ENCODE measurements around the gene IL20RB.

DNA sequence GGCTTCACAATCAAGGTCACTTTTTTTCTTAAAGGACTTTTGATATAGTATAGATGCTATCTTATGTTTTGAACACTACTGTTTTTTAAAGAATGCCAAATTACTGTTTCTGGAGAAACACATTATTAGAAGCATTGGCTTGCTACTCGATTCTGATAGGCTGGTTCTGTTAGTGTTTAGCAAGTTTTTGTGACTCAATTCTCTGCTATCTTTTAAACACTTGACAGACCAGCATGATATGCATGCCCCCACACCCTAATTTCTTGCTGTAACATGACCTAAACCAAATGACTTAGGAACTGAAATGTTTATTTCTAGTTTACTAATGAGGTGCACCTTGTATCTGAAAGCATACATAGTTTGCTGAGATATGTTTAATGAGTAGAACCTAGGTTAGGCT, 5.5 kb upstream of the IL20RB start:
- TF ChIP-seq CTCF (IDR thresholded peaks at IDR 0.05) (no peak), POLR2A (IDR thresholded peaks at IDR 0.05) (no peak)

Measured in lower leg skin (tissue), 3 donors.